NCI-H1105 (cell line): ENCODE results near the gene SENP3.
A peak's percentile ranks its signal among the peaks of the same experiment; 100 is the strongest.
"Not testable (repeated sequence)": the region's sequence is repeated elsewhere in the genome, so short reads cannot be mapped to it uniquely, and the experiment has no call there.

Experiments
- DNase-seq: peaks from one replicate; lab custom pipeline; 2025; lab: John Stamatoyannopoulos, UW

Gene SENP3

DNA sequence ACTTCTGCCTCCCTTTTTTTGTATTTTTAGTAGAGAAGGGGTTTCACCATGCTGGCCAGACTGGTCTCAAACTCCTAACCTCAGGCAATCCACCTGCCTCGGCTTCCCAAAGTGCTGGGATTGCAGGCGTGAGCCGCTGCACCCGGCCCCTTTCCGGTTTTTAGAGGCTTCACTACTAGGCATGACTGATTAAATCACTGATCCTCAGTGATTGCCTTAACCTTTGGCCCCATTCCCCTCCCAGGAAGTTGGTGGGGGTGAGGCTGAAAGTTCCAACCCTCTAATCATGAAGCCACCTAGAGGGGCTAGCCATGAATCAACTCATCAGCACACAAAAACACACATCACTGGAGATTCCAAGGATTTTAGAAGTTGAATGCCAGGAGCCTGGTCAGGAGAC lies 35.8 kb downstream of the SENP3 start:
- not testable (repeated sequence) for DNase-seq

DNA sequence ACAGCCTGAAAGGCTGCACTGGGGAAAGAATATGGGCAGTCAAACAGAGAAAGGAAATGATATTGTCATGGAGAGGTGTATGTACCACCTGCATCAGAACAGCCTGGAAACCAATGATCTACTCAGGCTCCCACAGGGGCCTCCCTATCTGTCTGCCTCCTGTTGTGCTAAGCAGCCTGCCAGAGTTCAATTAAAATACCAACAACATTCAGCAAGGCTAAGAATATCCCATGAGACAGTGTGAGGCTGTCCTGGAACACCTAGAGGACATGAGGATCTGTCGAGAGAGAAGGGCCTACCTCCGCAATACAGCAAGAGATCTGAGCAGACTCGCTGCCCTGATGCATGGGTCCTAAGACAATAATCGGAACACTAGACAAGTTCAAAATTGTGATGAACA lies 44.6 kb downstream of the SENP3 start:
- DNase-seq = no peak

DNA sequence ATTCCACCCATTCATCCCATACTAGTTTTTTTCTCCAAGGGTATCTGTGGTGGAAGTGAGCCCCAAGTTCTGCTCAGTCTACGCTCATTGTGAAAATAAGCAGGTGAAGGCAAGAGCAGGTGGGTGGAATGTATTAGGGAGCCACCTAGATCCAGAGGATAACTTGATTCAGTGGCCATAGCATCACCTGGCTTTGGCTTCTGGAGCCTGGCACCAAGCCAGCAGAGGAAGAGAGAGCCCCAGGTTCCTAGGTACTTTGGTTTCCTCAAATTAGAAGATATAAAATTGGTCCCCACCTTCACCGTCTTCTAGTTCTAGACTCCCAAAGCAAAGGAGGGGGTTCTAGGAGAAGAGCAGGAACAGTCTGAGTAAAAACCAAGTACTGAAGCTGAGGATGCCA lies 48.9 kb downstream of the SENP3 start:
- peak; percentile 28 for DNase-seq

DNA sequence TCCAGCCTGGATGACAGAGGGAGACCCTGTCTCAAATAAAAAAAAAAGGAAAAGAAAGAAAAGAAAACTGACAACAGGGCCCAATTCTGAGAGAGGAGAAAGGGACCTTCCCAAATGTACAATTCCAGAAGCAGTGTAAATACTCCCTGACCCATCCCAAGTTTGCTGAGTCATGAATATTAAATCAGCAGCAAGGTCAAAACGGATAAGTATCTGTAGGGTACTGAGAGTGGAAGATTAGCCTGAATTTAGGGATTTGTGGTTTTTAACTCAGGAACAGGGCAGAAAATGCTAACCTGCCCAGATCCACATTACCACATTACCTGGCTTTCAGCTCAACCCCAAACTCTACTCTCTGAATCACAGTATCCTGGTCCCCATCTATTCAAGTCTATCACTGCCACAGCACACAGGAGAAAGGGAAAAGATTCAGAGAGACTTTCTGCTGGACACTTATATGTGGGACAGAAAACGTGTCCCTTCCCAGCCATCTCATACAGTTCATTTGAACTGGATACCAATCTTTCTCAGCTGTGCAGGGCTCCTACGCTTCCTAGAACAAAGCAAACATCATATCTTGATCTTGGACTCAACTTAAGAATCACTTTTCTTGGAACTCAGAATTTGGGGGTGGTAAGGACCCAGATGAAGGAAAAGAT lies 50.0 kb downstream of the SENP3 start:
- DNase-seq = no peak

DNA sequence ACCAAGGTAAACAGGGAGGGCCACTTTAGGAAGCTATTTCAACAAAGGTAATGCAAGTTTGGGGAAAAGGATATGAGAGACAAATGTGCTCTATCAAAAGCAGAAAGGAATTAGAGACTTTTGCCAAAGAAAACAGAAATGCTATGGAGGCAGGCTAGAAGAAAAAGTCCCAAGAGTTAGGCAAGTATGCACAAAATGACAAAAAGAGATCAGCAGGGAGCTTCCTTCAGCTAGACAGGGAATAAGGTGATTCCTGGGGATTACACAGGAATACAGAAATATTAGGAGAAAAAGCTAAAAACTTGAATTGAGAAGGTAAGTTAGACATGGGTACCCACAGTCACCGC lies 50.5 kb downstream of the SENP3 start:
- DNase-seq = no peak

DNA sequence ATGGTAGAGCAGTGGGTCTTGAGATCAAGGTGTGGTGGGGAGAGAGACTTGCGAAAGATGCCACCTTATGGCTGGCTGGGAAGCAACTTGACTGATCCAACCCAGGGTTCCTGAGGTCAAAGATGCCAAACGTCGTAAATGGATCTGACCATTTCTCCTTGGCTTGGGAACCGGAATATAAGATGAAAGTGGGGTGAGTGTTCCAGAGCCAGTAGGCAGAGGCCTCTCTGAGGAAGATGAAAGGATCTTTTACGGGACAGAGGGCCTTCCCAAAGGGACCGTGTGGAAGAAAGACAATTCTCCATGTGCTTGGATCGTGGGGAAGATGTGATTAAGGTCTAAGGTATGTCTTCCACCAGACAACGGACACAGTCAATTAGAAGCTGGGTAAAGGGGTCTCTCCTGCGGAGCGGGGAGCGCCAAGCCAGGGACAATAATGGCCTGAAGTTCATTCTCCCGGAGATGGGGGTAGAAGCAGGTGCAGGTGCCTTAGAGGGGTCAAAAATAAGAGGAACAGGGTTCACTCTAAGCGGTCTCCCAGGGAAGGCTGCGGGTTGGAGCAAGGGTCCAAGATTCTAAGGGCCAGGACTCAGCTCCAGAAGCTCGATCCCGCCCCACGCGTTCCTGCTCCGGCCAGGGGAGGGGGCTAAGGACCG lies 52.2 kb downstream of the SENP3 start:
- no peak for DNase-seq

DNA sequence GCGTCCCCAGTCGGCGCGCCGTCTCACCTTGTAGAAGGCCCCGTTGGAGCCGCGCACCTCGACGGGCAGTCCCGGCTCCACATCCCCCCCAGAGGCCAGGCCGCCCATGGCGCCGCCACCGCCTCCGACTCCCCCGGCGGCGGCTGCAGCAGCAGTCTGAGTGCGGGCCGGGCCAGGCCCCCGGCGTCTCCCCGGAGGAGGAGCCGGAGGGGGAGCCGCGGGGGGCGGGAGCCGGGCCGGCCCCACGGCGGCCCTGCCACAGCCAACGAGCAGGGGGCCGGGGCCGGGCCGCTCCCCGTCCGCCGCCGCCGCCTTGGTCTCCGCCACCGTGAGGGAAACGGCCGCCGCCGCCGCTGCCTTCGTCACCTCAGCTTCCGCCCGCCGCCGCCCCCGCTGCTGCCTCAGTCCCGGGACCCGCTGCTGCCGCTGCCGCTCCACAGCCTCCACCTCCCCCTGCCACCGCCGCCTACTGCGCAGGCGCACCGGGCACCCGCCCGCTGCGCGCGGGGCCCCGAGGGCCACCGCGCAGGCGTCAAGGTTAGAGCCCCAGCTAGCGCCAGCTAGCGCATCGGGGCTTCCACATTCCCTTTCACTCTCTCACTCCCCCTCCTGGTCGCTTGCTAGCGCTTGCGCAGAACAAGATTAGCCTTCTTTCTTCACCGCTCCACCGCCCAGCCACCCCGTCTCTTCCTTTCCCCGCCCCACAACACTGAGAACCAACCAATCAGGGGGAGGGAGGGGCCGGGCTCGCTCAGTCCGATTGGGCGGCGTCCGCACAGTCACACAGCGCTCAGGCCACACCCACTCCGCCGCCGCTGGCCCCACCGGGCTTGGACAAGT lies 52.9 kb downstream of the SENP3 start, which contains the start of gene FXR2:
TSS of gene FXR2 (minus strand) at position 473 of the 840 bp plus-strand sequence. CDS start at position 108, 365 bp downstream.
- DNase-seq = peak; percentile 100

DNA sequence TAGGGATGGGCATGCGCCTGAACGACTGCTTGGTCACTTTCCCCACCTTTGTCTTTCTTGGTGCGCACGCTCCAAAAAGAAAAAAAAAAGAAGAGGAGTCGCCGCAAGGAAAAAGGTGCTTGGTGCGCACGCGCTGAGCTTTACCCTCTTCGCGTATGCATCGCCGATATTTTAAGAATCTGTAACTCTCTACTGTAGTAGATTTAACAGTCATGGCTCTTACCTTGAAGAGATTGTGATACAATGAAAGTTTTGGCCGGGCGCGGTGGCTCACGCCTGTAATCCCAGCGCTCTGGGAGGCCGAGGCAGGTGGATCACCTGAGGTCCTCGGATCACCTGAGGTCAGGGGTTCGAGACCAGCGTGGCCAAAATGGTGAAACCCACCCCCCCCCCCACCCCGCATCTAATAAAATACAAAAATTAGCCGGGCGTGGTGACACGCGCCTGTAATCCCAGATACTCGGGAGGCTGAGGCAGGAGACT lies 53.6 kb downstream of the SENP3 start:
- no peak for DNase-seq

DNA sequence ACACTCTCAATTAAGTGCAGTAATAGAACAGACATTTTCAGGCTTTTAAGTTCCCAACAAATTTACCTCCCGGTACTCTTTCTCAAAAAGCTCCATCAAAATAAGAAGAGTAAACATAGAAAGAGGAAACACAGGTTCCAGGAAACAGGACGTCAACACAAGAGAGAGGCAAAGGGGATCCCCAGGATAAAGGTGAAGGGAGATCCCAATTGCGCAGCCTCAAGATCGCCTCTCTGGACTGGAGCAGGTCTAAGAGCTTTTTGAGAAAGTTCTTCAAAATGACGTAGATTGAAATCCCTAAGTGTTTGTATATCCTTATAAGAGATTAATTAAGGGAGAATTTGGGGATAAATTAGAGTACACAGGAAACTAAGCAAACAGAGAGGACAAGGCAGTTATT lies 56.9 kb downstream of the SENP3 start:
- DNase-seq = no peak

DNA sequence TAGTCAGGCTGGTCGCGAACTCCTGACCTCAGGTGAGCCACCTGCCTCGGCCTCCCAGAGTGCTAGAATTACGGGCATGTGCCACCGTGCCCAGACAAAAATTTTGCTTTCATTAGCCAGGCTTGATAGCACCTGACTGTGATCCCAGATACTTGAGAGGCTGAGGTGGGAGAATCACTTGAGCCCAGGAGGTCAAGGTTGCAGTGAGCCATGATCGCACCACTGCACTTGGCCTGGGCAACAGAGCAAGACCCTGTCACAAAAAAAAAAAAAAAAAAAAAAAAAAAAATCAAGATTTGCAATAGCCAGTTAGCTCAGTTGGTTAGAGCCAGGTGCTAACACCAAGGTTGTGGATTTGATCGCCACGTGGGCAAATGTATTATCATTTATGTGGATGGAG lies 59.1 kb downstream of the SENP3 start:
- no peak for DNase-seq
